Upper lobe of left lung (tissue), 4 donors: Measurements from ENCODE around the gene RPS6KA5.

Experiments used
- EP300 ChIP-seq, 4 donors: sonication (generic); formaldehyde crosslinking; IDR thresholded peaks; one replicate each; pipeline ENCODE4 v1.5.1; 2017; ENCODE audit warnings: antibody characterized with exemption in 4 of 4, control low read depth in 2 of 4
- POLR2AphosphoS5 ChIP-seq, 2 donors: sonication (generic); formaldehyde crosslinking; IDR thresholded peaks; one replicate each; pipeline ENCODE4 v1.5.1; 2017; ENCODE audit warnings: antibody characterized with exemption in 2 of 2
- TF ChIP-seq, protein P1 (sequence below), 6 experiments: fragments of 450-650 bp in 4 of 6; fragments of 200-600 bp in 2 of 6; sonication (generic) in 2 of 6; IDR thresholded peaks; one replicate each; pipeline ENCODE4 v1.5.1; 2016 to 2019; ENCODE audit warnings: antibody characterized with exemption in 6 of 6

DNA sequence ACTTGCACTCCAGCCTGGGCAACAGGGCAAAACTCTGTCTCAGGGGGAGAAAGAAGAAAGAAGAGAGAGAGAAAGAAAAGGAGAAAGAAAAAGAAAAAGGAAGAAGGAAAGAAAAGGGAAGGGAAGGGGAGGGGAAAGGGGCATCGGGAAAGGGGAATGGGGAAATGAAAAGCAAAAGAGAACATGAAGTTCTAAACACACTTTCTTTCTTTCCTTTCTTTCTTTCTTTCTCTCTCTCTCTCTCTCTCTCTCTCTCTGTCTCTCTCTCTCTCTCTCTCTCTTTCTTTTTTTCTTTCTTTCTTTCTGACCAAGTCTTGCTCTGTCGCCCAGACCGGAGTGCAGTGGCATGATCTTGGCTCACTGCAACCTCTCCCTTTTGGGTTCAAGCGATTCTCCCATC, 76.9 kb downstream of the RPS6KA5 start:
- TF ChIP-seq POLR2AphosphoS5 (IDR thresholded peaks at IDR 0.05) = no peak
- TF ChIP-seq EP300 (IDR thresholded peaks at IDR 0.05) = no peak
- TF ChIP-seq, protein P1, sequence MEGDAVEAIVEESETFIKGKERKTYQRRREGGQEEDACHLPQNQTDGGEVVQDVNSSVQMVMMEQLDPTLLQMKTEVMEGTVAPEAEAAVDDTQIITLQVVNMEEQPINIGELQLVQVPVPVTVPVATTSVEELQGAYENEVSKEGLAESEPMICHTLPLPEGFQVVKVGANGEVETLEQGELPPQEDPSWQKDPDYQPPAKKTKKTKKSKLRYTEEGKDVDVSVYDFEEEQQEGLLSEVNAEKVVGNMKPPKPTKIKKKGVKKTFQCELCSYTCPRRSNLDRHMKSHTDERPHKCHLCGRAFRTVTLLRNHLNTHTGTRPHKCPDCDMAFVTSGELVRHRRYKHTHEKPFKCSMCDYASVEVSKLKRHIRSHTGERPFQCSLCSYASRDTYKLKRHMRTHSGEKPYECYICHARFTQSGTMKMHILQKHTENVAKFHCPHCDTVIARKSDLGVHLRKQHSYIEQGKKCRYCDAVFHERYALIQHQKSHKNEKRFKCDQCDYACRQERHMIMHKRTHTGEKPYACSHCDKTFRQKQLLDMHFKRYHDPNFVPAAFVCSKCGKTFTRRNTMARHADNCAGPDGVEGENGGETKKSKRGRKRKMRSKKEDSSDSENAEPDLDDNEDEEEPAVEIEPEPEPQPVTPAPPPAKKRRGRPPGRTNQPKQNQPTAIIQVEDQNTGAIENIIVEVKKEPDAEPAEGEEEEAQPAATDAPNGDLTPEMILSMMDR (IDR thresholded peaks at IDR 0.05) = no peak
